Mucosa of descending colon (tissue), 3 donors: Measurements from ENCODE around the gene MAGI2. TPM values are rescaled to one million over a fixed set of nuclear protein-coding genes. Genes with fewer than 3 reads are reported as not detected.

Source experiments
- ATAC-seq: fragments of 200-7000 bp; cut with Tn5 transposase; one replicate; pipeline ENCODE4 v1.9.1; 2020; ENCODE audit warnings: mild to moderate bottlenecking, moderate library complexity
- DNase-seq, 3 donors: peaks; one replicate each; pipeline ENCODE4 v3.0.0-alpha.2; 2020
- H3K36me3 ChIP-seq: fragments of 200-600 bp; one replicate; pipeline ENCODE4 v1.8.0; 2021; ENCODE audit warnings: low read depth, mild to moderate bottlenecking
- H3K4me1 ChIP-seq: fragments of 200-600 bp; one replicate; pipeline ENCODE4 v1.8.0; 2021; ENCODE audit warnings: low read depth, mild to moderate bottlenecking
- H3K4me3 ChIP-seq: fragments of 200-600 bp; one replicate; pipeline ENCODE4 v1.8.0; 2021; ENCODE audit warnings: mild to moderate bottlenecking
- H3K9me3 ChIP-seq: fragments of 200-600 bp; one replicate; pipeline ENCODE4 v1.8.0; 2021; ENCODE audit warnings: mild to moderate bottlenecking
- CTCF ChIP-seq: fragments of 200-600 bp; IDR thresholded peaks from one replicate; pipeline ENCODE4 v1.8.0; 2022; ENCODE audit warnings: antibody characterized with exemption, mild to moderate bottlenecking
- intact Hi-C, 2 donors: fragments of 100-400 bp; cut with DNase I in 1 of 2; cut with micrococcal nuclease in 1 of 2; formaldehyde crosslinking; loops; one replicate each; pipeline versions ENCODE4 v1.11.0 to v1.11.1; 2022; cut with DNase I, micrococcal nuclease
- total RNA-seq, 3 donors: library from RNA; stranded (reverse); fragmentation: NEBNext Ultra II Directional in 2 of 3; extraction: Animal tissue kit (Norgen Biotek cat#: 25700) in 2 of 3; gene quantifications; one replicate each; pipeline versions ENCODE4 v1.2.1 to v1.2.4, GENCODE V29; 2021 to 2023
- donor health status: DM: no; HTN: no; CAD: no; lungs with moderate emphysema.
- donor health status: DM: no; HTN: no; CAD: no.
- donor health status: DM: no; HTN: yes; CAD: no.

The MAGI2 gene
- total RNA-seq, 3 donors from 2014 or later, result 1.9 to 14.5 (median 2.7) TPM

- no peaks in the 10 kb centered on the region for H3K9me3 ChIP-seq
- DNase-seq (no peak), ATAC-seq (no peak)
- no peaks in the 10 kb centered on the region for H3K36me3 ChIP-seq
- H3K4me1 ChIP-seq, result no peaks in the 10 kb centered on the region
- H3K4me3 ChIP-seq, result no peak overlapping the region
- intact Hi-C loops, result no loop called here
- TF ChIP-seq CTCF, result no peak
Measured at GRCh38 chr7:79494046-79494445, 40.6 kb upstream of the MAGI2 start.

GRCh38 chr7:79489371-79489770 lies 35.9 kb upstream of the MAGI2 start:
- ATAC-seq (no peak), DNase-seq (no peak)
- intact Hi-C loops, result no loop called here
- H3K9me3 ChIP-seq, result no peaks in the 10 kb centered on the region
- H3K4me1 ChIP-seq, result no peaks in the 10 kb centered on the region
- H3K36me3 ChIP-seq, result no peaks in the 10 kb centered on the region
- TF ChIP-seq CTCF, result no peak
- no peak overlapping the region for H3K4me3 ChIP-seq

DNA sequence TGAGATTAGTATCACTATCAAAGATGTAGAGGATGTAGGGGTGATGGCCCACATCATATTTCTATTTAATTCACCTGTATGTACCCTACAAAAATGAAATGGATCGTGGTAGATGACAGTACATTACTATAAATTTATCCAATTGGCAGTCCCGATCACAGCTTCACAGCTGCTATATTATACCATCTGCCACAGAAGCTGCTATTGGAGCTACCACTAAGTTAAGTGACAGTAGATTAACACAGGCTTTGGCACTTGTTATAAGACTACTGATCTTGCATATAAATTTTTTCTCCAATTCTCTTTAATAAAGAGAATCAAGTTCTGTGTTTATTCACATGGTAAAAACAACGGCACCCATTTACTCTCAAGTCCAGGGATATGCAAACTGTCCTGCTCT lies 24.9 kb upstream of the MAGI2 start:
- Histone ChIP-seq H3K9me3 (no peaks in the 10 kb centered on the region), H3K4me1 (no peaks in the 10 kb centered on the region), H3K36me3 (no peaks in the 10 kb centered on the region), H3K4me3 (no peak overlapping the region)
- no peak for DNase-seq
- intact Hi-C loops, result no loop called here
- no peak for ATAC-seq
- TF ChIP-seq CTCF, result no peak

DNA sequence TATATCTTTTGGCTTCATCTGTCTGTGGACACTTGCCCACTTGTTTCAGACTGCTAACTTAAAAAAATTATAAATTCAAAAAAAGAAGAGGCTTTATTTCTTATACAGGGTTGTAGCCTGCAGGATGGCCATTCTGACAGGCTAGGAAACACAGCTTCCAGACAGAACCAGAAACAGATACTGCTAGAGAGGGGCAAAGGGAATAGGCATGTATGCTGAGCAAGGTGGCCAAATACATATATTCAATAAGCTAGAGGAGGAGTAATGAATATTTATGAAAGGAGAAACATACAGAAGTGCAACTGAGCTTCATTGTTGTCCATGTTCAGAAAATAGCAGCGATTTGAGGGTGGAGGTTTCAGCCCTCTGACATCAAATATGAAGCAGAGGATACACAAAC lies 22.0 kb upstream of the MAGI2 start:
- intact Hi-C loops, result no loop called here
- DNase-seq (no peak), ATAC-seq (no peak)
- Histone ChIP-seq H3K36me3 (no peaks in the 10 kb centered on the region), H3K4me1 (no peaks in the 10 kb centered on the region), H3K4me3 (no peak overlapping the region), H3K9me3 (no peaks in the 10 kb centered on the region)
- no peak for TF ChIP-seq CTCF

DNA sequence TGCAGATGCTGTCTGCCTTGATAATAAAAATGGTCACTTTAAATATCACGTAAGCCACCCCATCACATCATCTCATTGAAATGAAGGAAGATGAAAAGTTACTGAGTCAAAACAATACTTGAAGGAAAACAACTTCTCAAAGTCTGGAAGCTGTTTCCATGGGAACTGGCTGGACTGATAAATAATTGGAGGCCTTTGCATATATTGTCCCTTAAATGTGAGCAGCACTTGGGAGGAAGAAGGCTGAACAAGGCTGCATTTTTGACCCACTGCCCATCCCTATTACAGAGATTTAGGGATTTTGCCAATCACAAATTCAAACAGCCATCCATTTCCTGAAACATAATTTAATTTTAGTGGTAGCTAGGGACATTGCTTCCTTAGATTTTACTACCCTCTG lies 18.2 kb upstream of the MAGI2 start:
- no peak for DNase-seq
- no peak for ATAC-seq
- TF ChIP-seq CTCF, result no peak
- H3K9me3 ChIP-seq, result no peaks in the 10 kb centered on the region
- H3K4me3 ChIP-seq, result no peak overlapping the region
- intact Hi-C loops, result no loop called here
- no peaks in the 10 kb centered on the region for H3K36me3 ChIP-seq
- H3K4me1 ChIP-seq, result no peaks in the 10 kb centered on the region

DNA sequence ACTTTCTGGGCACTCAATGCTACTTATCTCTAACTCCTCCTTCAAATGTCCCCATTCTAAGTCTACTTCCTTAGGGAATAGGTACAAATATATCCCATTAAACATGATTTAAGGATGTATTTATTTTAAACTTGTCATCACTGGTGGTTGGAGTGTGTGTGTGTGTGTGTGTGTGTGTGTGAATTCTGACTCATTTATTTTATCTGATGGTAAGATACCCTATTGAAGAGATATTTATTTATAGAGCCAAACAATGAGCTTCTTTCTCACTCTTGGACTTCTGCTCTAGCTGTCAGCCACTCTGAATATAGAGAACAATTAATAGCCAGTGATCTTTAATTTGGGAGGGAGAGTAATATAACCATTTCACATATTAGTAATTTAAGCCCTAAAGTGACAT lies 17.8 kb upstream of the MAGI2 start:
- ATAC-seq, result no peak
- intact Hi-C loops, result no loop called here

More for the DNA sequence above, 17.8 kb upstream of the MAGI2 start:
- H3K4me3 ChIP-seq, result no peak overlapping the region
- no peak for TF ChIP-seq CTCF
- no peaks in the 10 kb centered on the region for H3K4me1 ChIP-seq
- no peaks in the 10 kb centered on the region for H3K36me3 ChIP-seq
- H3K9me3 ChIP-seq, result no peaks in the 10 kb centered on the region
- DNase-seq, result no peak
